Prostate gland (tissue), 2 donors: ENCODE results near the gene OR5L2. TPM values are rescaled to one million over a fixed set of nuclear protein-coding genes. Genes with fewer than 3 reads are reported as not detected.

Source experiments
- DNase-seq: peaks from one replicate; pipeline ENCODE4 v3.0.0-alpha.2; 2019; ENCODE audit warnings: low spot score
- H3K27ac ChIP-seq, 2 donors: fragments of 200-600 bp; sonication (generic); 2 replicates each; pipeline ENCODE4 v1.5.1; 2017 to 2019
- H3K27me3 ChIP-seq: fragments of 200-600 bp; sonication (generic); replicated peaks from 2 replicates; pipeline ENCODE4 v1.5.1; 2019; ENCODE audit not compliant: insufficient read depth
- H3K36me3 ChIP-seq, 2 donors: fragments of 200-600 bp; sonication (generic); 1 replicate in 1 of 2; 2 replicates in 1 of 2; pipeline versions ENCODE4 v1.5.1 to v1.8.1; 2017 to 2019
- H3K4me1 ChIP-seq: fragments of 200-600 bp; sonication (generic); replicated peaks from 2 replicates; pipeline ENCODE4 v1.5.1; 2019
- H3K4me3 ChIP-seq, 2 donors: fragments of 200-600 bp; sonication (generic); 2 replicates each; pipeline ENCODE4 v1.5.1; 2017 to 2019
- H3K9me3 ChIP-seq: fragments of 200-600 bp; sonication (generic); 2 replicates; pipeline ENCODE4 v1.5.1; 2017
- CTCF ChIP-seq, 4 experiments: fragments of 200-600 bp in 2 of 4; fragments of 450-650 bp in 2 of 4; sonication (generic) in 2 of 4; IDR thresholded peaks; 1 replicate in 3 of 4; 2 replicates in 1 of 4; pipeline ENCODE4 v1.5.1; 2016 to 2019; ENCODE audit warnings: antibody characterized with exemption in 4 of 4, mild to moderate bottlenecking in 2 of 4, moderate library complexity in 2 of 4
- POLR2A ChIP-seq: fragments of 450-650 bp; IDR thresholded peaks from one replicate; pipeline ENCODE4 v1.6.1; 2016; ENCODE audit warnings: antibody characterized with exemption, mild to moderate bottlenecking
- POLR2AphosphoS5 ChIP-seq: sonication (generic); formaldehyde crosslinking; IDR thresholded peaks from one replicate; pipeline ENCODE4 v1.6.1; 2017; ENCODE audit warnings: antibody characterized with exemption
- WGBS: methylation state at CpG from one replicate; pipeline ENCODE4 v1.1.5; 2018; 5-methylcytosine and 5-hydroxymethylcytosine counted together
- intact Hi-C: fragments of 100-400 bp; cut with DNase I; formaldehyde crosslinking; loops from one replicate; pipeline ENCODE4 v1.14.2; 2022
- total RNA-seq, 2 donors: library from RNA; depleted of rRNA; stranded (reverse); fragments of >200 nt; gene quantifications; one replicate each; pipeline ENCODE4 v1.1.0, GENCODE V29; 2016

The OR5L2 gene
- total RNA-seq = not detected

- TF ChIP-seq POLR2A (no peak), CTCF (IDR thresholded peaks at IDR 0.05) (no peak), POLR2AphosphoS5 (no peak)
- Histone ChIP-seq H3K36me3 (no peaks in the 10 kb centered on the region), H3K9me3 (no peaks in the 10 kb centered on the region), H3K27me3 (no peaks in the 10 kb centered on the region), H3K27ac (no peak within 1 kb of the TSS), H3K4me3 (no peak within 1 kb of the TSS), H3K4me1 (no peaks in the 10 kb centered on the region)
- intact Hi-C loops = no loop called here
- DNase-seq = no peak
Observed at GRCh38 chr11:55826919-55827318, at the start of gene OR5L2. OR5L2 (plus strand) TSS chr11:55827219; CDS start chr11:55827219, 0 bp downstream.

GRCh38 chr11:55791606-55792005 lies 35.4 kb upstream of the OR5L2 start:
- no peak for DNase-seq
- intact Hi-C loops = no loop called here
- Histone ChIP-seq H3K27me3 (no peaks in the 10 kb centered on the region), H3K4me1 (no peaks in the 10 kb centered on the region), H3K36me3 (no peaks in the 10 kb centered on the region), H3K4me3 (no peak overlapping the region), H3K9me3 (no peaks in the 10 kb centered on the region), H3K27ac (no peak overlapping the region)
- 96% methylated on average over 1 of the region's 1 CpG for WGBS
- TF ChIP-seq CTCF (IDR thresholded peaks at IDR 0.05) (no peak), POLR2AphosphoS5 (no peak), POLR2A (no peak)

GRCh38 chr11:55793321-55793720 lies 33.7 kb upstream of the OR5L2 start:
- DNase-seq = no peak
- intact Hi-C loops = no loop called here
- no peaks in the 10 kb centered on the region for H3K9me3 ChIP-seq
- no peak for TF ChIP-seq POLR2AphosphoS5
- no peak for TF ChIP-seq POLR2A
- TF ChIP-seq CTCF (IDR thresholded peaks at IDR 0.05) = no peak
- no peaks in the 10 kb centered on the region for H3K4me1 ChIP-seq
- H3K27ac ChIP-seq = no peak overlapping the region
- H3K27me3 ChIP-seq = no peaks in the 10 kb centered on the region
- no peak overlapping the region for H3K4me3 ChIP-seq
- no peaks in the 10 kb centered on the region for H3K36me3 ChIP-seq
- 71% methylated on average over 2 of the region's 2 CpGs for WGBS

DNA sequence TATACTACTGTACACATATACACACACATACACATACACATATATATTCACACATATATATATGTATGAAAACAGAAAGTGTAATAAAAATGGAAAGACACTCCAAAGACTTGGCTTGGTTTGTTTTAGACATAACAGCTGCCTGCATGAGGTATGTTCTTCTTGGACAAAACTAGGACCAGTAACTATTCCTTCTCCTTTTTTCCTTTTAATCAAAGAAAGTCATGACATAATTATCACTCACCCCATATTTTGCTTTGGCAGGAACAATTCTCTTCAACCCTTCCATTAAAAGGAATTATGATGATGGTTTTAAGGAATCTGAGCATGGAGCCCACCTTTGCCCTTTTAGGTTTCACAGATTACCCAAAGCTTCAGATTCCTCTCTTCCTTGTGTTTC lies 31.8 kb upstream of the OR5L2 start, which contains the start of gene OR5D14:
Gene OR5D14, plus strand, starts transcription at position 301 of the 400 bp plus-strand sequence. Its CDS starts 0 bp downstream, at position 301.
- Histone ChIP-seq H3K9me3 (no peaks in the 10 kb centered on the region), H3K27me3 (no peaks in the 10 kb centered on the region), H3K36me3 (no peaks in the 10 kb centered on the region), H3K27ac (no peak within 1 kb of the TSS), H3K4me3 (no peak within 1 kb of the TSS), H3K4me1 (no peaks in the 10 kb centered on the region)
- intact Hi-C loops = no loop called here
- DNase-seq = no peak
- TF ChIP-seq POLR2A = no peak
- TF ChIP-seq POLR2AphosphoS5 = no peak
- no peak for TF ChIP-seq CTCF (IDR thresholded peaks at IDR 0.05)

DNA sequence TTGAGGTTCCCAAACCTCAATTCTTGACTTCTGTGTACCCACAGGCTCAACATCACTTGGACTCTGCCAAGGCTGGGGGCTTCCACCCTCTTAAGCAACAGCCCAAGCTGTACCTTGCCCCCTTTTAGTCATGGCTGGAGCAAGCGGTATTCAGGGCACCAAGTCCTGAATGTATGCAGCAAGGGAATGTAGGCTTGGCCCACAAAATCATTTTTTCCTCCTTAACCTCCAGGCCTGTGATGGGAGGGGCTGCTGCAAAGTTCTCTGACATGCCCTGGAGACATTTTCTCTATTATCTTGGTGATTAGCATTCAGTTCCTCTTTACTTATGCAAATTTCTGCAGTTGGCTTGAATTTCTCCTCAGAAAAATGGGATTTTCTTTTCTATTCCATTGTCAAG lies 20.8 kb upstream of the OR5L2 start:
- H3K27me3 ChIP-seq = no peaks in the 10 kb centered on the region

More for the DNA sequence above, 20.8 kb upstream of the OR5L2 start:
- no peak for TF ChIP-seq POLR2A
- TF ChIP-seq CTCF (IDR thresholded peaks at IDR 0.05) = no peak
- no peak for TF ChIP-seq POLR2AphosphoS5
- no peaks in the 10 kb centered on the region for H3K9me3 ChIP-seq
- no peak overlapping the region for H3K4me3 ChIP-seq
- H3K4me1 ChIP-seq = no peaks in the 10 kb centered on the region
- H3K27ac ChIP-seq = no peak overlapping the region
- no peak for DNase-seq
- no peaks in the 10 kb centered on the region for H3K36me3 ChIP-seq
- intact Hi-C loops = no loop called here
- WGBS = 85% methylated on average over 1 of the region's 1 CpG
